Left renal pelvis (tissue), 4 donors: ENCODE measurements around the gene HLX. TPM values are rescaled to one million over a fixed set of nuclear protein-coding genes. Genes with fewer than 3 reads are reported as not detected.
A peak's percentile ranks its signal among the peaks of the same experiment; 100 is the strongest.

Experiments
- DNase-seq, 4 donors: peaks; one replicate each; pipeline ENCODE4 v3.0.0-alpha.2; 2013; ENCODE audit warnings: low read depth in 4 of 4, low spot score in 3 of 4
- polyA plus RNA-seq, 4 donors: library from polyadenylated mRNA; unstranded; fragments of 120-200 nt; gene quantifications; one replicate each; pipeline ENCODE4 v1.2.1, GENCODE V29; 2013; ENCODE audit not compliant: insufficient read length in 4 of 4

Gene HLX
- 10 to 100 TPM in 1 of 4 donors, 1 to 10 TPM in 3; 8.3 to 11.2 (median 9.6) TPM for polyA plus RNA-seq

GRCh38 chr1:220879076-220879508, at the start of gene HLX:
Gene HLX, plus strand, starts transcription at chr1:220879443. Its CDS starts 415 bp downstream, at chr1:220879858.
- no peak for DNase-seq

- DNase-seq = no peak
Observed at GRCh38 chr1:220833436-220833835, 45.8 kb upstream of the HLX start.

- no peak for DNase-seq
Observed at GRCh38 chr1:220834155-220834870, 44.9 kb upstream of the HLX start.

- DNase-seq = no peak
Observed at GRCh38 chr1:220838578-220838977, 40.7 kb upstream of the HLX start.

- DNase-seq = no peak
Observed at GRCh38 chr1:220839474-220839873, 39.8 kb upstream of the HLX start.

- DNase-seq = no peak
Observed at GRCh38 chr1:220841293-220841692, 38.0 kb upstream of the HLX start.

GRCh38 chr1:220843481-220844011, 35.7 kb upstream of the HLX start:
- peak in 3 of 4 donors; percentile 24 to 40 (median 29) for DNase-seq

- DNase-seq = no peak
Observed at GRCh38 chr1:220852408-220852807, 26.8 kb upstream of the HLX start.

GRCh38 chr1:220872296-220872695, 6.9 kb upstream of the HLX start:
- no peak for DNase-seq

- DNase-seq = no peak
Observed at GRCh38 chr1:220873087-220873486, 6.2 kb upstream of the HLX start.

GRCh38 chr1:220873868-220874655, 5.2 kb upstream of the HLX start:
- DNase-seq = no peak

- DNase-seq = no peak
Observed at GRCh38 chr1:220875260-220875659, 4.0 kb upstream of the HLX start.

GRCh38 chr1:220876511-220877376, 2.5 kb upstream of the HLX start:
- DNase-seq = no peak

GRCh38 chr1:220877377-220878095, 1.7 kb upstream of the HLX start:
- no peak for DNase-seq

GRCh38 chr1:220878191-220879075, 810 bp upstream of the HLX start:
- DNase-seq = no peak

GRCh38 chr1:220879509-220880361, 492 bp downstream of the HLX start:
- no peak for DNase-seq

- no peak for DNase-seq
Observed at GRCh38 chr1:220880362-220880670, 1.1 kb downstream of the HLX start.
